MCF 10A (cell line): Measurements from ENCODE around the gene NATD1. TPM values are rescaled to one million over a fixed set of nuclear protein-coding genes. Genes with fewer than 3 reads are reported as not detected.

Experiments
- BruUV-seq: library from RNA; stranded (reverse); fragments of 400-500 nt; replicated peaks from 2 replicates; lab custom pipeline; 2021; lab: Mats Ljungman, UMichigan
- CTCF ChIA-PET: fragments of 300-600 bp; sonication (Branson Sonifier 250); formaldehyde crosslinking; extraction: SDS; loops from one replicate; lab custom pipeline; 2021; ENCODE audit warnings: antibody characterized with exemption, inconsistent platforms; lab: Yijun Ruan, JAX
- POLR2A ChIA-PET: fragments of 300-600, 350-650 bp; sonication (Branson Sonifier 250); formaldehyde crosslinking; extraction: SDS; loops from one replicate; lab custom pipeline; 2020; ENCODE audit warnings: antibody characterized with exemption, inconsistent platforms; lab: Yijun Ruan, JAX
- DNase-seq: peaks from one replicate; pipeline ENCODE4 v3.0.0-alpha.2; 2018; ENCODE audit not compliant: unreplicated experiment
- H3K27ac Mint-ChIP-seq: one replicate; pipeline ENCODE4 v1.8.0; 2022; ENCODE audit warnings: mild to moderate bottlenecking, low read depth, mixed read lengths; ENCODE audit not compliant: unreplicated experiment
- H3K27me3 Mint-ChIP-seq: one replicate; pipeline ENCODE4 v1.8.0; 2022; ENCODE audit warnings: mixed read lengths; ENCODE audit not compliant: insufficient read depth, unreplicated experiment
- H3K36me3 Mint-ChIP-seq: one replicate; pipeline ENCODE4 v1.8.0; 2022; ENCODE audit warnings: mild to moderate bottlenecking, moderate library complexity, mixed read lengths; ENCODE audit not compliant: insufficient read depth, unreplicated experiment
- H3K4me1 Mint-ChIP-seq: one replicate; pipeline ENCODE4 v1.8.0; 2022; ENCODE audit warnings: mixed read lengths; ENCODE audit not compliant: insufficient read depth, unreplicated experiment
- H3K4me3 Mint-ChIP-seq: one replicate; pipeline ENCODE4 v1.8.0; 2022; ENCODE audit warnings: mild to moderate bottlenecking, moderate library complexity, mixed read lengths; ENCODE audit not compliant: unreplicated experiment
- H3K9me3 Mint-ChIP-seq: one replicate; pipeline ENCODE4 v1.8.0; 2022; ENCODE audit warnings: mixed read lengths; ENCODE audit not compliant: unreplicated experiment
- CTCF ChIP-seq: fragments of 200-600 bp; IDR thresholded peaks from one replicate; pipeline ENCODE4 v1.8.0; 2022; ENCODE audit warnings: antibody characterized with exemption, mild to moderate bottlenecking; ENCODE audit not compliant: unreplicated experiment
- intact Hi-C: fragments of 100-400 bp; cut with micrococcal nuclease; formaldehyde crosslinking; loops from 2 replicates; pipeline ENCODE4 v1.14.1; 2022
- total RNA-seq: library from RNA; stranded (reverse); gene quantifications from 2 replicates; pipeline ENCODE4 v1.2.3, GENCODE V29; 2022

Gene NATD1
- total RNA-seq, 1 experiment from 2014 or later: 2.3 TPM

GRCh38 chr17:21198411-21198810 lies 54.8 kb downstream of the NATD1 start:
- ChIA-PET POLR2A (no interaction called here), CTCF (interaction anchor here (1.1 kb wide), 1 partner anchor 13 kb away, joined by 3 read pairs; no protein-coding TSS in a partner anchor)
- DNase-seq: no peak
- TF ChIP-seq CTCF: no peak
- Mint-ChIP-seq H3K4me3 (no peak overlapping the region), H3K9me3 (no peaks in the 10 kb centered on the region), H3K4me1 (peaks cover 4% of the 10 kb centered on the region), H3K27ac (no peak overlapping the region), H3K36me3 (peaks cover 33% of the 10 kb centered on the region), H3K27me3 (no peaks in the 10 kb centered on the region)
- intact Hi-C loops: no loop called here
- BruUV-seq: no TSS peak

- Mint-ChIP-seq H3K36me3 (peaks cover 40% of the 10 kb centered on the region), H3K4me1 (peaks cover 4% of the 10 kb centered on the region), H3K4me3 (no peak overlapping the region), H3K27me3 (no peaks in the 10 kb centered on the region), H3K9me3 (no peaks in the 10 kb centered on the region), H3K27ac (no peak overlapping the region)
- ChIA-PET POLR2A (no interaction called here), CTCF (interaction anchor here (1.1 kb wide), 1 partner anchor 84 kb away, joined by 3 read pairs; no protein-coding TSS in a partner anchor)
- no peak for TF ChIP-seq CTCF
- DNase-seq: no peak
- BruUV-seq: no TSS peak
- intact Hi-C loops: no loop called here
Measured at GRCh38 chr17:21196126-21196525, 57.1 kb downstream of the NATD1 start.

- no TSS peak for BruUV-seq
- TF ChIP-seq CTCF: no peak
- no peaks in the 10 kb centered on the region for H3K4me1 Mint-ChIP-seq
- POLR2A ChIA-PET: interaction anchor here (1.3 to 1.5 kb wide), 2 partner anchors 8 to 18 kb away, joined by 3 to 5 read pairs; no protein-coding TSS in a partner anchor
- CTCF ChIA-PET: interaction anchor here (0.7 to 1.1 kb wide), 3 partner anchors 45 to 201 kb away, joined by 3 to 4 read pairs (median 4); no protein-coding TSS in a partner anchor
- no peaks in the 10 kb centered on the region for H3K27me3 Mint-ChIP-seq
- DNase-seq: no peak
- no peaks in the 10 kb centered on the region for H3K9me3 Mint-ChIP-seq
- H3K27ac Mint-ChIP-seq: no peak overlapping the region
- intact Hi-C loops: no loop called here
- peaks cover 41% of the 10 kb centered on the region for H3K36me3 Mint-ChIP-seq
- no peak overlapping the region for H3K4me3 Mint-ChIP-seq
Measured at GRCh38 chr17:21194703-21195102, 58.5 kb downstream of the NATD1 start.

- Mint-ChIP-seq H3K9me3 (no peaks in the 10 kb centered on the region), H3K36me3 (peaks cover 45% of the 10 kb centered on the region), H3K4me3 (no peak overlapping the region), H3K27me3 (no peaks in the 10 kb centered on the region), H3K27ac (no peak overlapping the region), H3K4me1 (no peaks in the 10 kb centered on the region)
- no peak for TF ChIP-seq CTCF
- DNase-seq: no peak
- intact Hi-C loops: no loop called here
- ChIA-PET POLR2A (interaction anchor here (1.3 to 1.5 kb wide), 2 partner anchors 8 to 19 kb away, joined by 3 to 5 read pairs; no protein-coding TSS in a partner anchor), CTCF (interaction anchor here (0.7 kb wide), 1 partner anchor 46 kb away, joined by 4 read pairs; no protein-coding TSS in a partner anchor)
- no TSS peak for BruUV-seq
Measured at GRCh38 chr17:21194226-21194625, 59.0 kb downstream of the NATD1 start.
